GM12878 (cell line): ENCODE data around the gene BTBD9.

ENCODE experiments used
- ASH2L ChIP-seq: fragments of 300-600, 200-600 bp; sonication (generic); IDR thresholded peaks from 2 replicates; pipeline ENCODE4 v1.6.1; 2017; ENCODE audit warnings: low read depth, mild to moderate bottlenecking, borderline replicate concordance
- BCL11A ChIP-seq: IDR thresholded peaks from 2 replicates; pipeline ENCODE4 v1.6.1; 2011; ENCODE audit warnings: low read depth, low read length
- CHD4 ChIP-seq: fragments of 200-600 bp; sonication (generic); IDR thresholded peaks from 2 replicates; pipeline ENCODE4 v1.6.1; 2016; ENCODE audit warnings: mild to moderate bottlenecking
- EP300 ChIP-seq, 2 experiments: fragments of 150-350 bp in 1 of 2; IDR thresholded peaks; 2 replicates each; pipeline ENCODE4 v1.6.1; 2011 to 2012; ENCODE audit warnings: low read depth in 2 of 2, low read length in 2 of 2, borderline replicate concordance in 1 of 2, improper control_type of control experiment in 1 of 2, inconsistent platforms in 1 of 2; ENCODE audit not compliant: control insufficient read depth in 1 of 2
- EZH2 ChIP-seq: IDR thresholded peaks from 2 replicates; pipeline ENCODE4 v1.6.1; 2012; ENCODE audit warnings: low read depth, mild to moderate bottlenecking, control low read depth, inconsistent platforms, low read length, borderline replicate concordance; ENCODE audit not compliant: control insufficient read depth
- MTA2 ChIP-seq: fragments of 450-650 bp; IDR thresholded peaks from 2 replicates; pipeline ENCODE4 v1.6.1; 2016; ENCODE audit warnings: low read depth, mild to moderate bottlenecking, moderate library complexity
- MYC ChIP-seq: IDR thresholded peaks from 2 replicates; pipeline ENCODE4 v1.6.1; 2011; ENCODE audit warnings: mild to moderate bottlenecking, low read length, moderate library complexity, inconsistent platforms; ENCODE audit not compliant: insufficient read depth, insufficient replicate concordance, insufficient read length, severe bottlenecking
- NFYB ChIP-seq: IDR thresholded peaks from 2 replicates; pipeline ENCODE4 v1.6.1; 2011; ENCODE audit warnings: low read depth, mild to moderate bottlenecking, low read length, improper control_type of control experiment, moderate library complexity; ENCODE audit not compliant: insufficient read depth
- NR2C2 ChIP-seq: IDR thresholded peaks from 2 replicates; pipeline ENCODE4 v1.6.1; 2011; ENCODE audit warnings: borderline replicate concordance, low read depth; ENCODE audit not compliant: control insufficient read depth, insufficient read length
- SIX5 ChIP-seq: IDR thresholded peaks from 2 replicates; pipeline ENCODE4 v1.6.1; 2011; ENCODE audit warnings: mild to moderate bottlenecking, low read depth, low read length, moderate library complexity; ENCODE audit not compliant: severe bottlenecking
- STAT1 ChIP-seq: fragments of 450-650 bp; conservative IDR thresholded peaks from 2 replicates; pipeline ENCODE4 v1.6.1; 2014; ENCODE audit warnings: antibody characterized with exemption, mild to moderate bottlenecking
- TF ChIP-seq, protein P1 (sequence below): fragments of 450-650 bp; IDR thresholded peaks from 2 replicates; pipeline ENCODE4 v1.6.1; 2017; ENCODE audit warnings: mild to moderate bottlenecking, moderate library complexity
- TF ChIP-seq, protein P2 (sequence below), 3 experiments: IDR thresholded peaks in 2 of 3; conservative IDR thresholded peaks in 1 of 3; 2 replicates each; pipeline ENCODE4 v1.5.1; 2011; ENCODE audit warnings: low read depth in 3 of 3, low read length in 3 of 3, mild to moderate bottlenecking in 3 of 3, control low read depth in 2 of 3, moderate library complexity in 2 of 3, inconsistent platforms in 1 of 3, mixed read lengths in 1 of 3; ENCODE audit not compliant: control insufficient read depth in 2 of 3, insufficient read depth in 1 of 3; ENCODE audit errors: extremely low read depth in 1 of 3

DNA sequence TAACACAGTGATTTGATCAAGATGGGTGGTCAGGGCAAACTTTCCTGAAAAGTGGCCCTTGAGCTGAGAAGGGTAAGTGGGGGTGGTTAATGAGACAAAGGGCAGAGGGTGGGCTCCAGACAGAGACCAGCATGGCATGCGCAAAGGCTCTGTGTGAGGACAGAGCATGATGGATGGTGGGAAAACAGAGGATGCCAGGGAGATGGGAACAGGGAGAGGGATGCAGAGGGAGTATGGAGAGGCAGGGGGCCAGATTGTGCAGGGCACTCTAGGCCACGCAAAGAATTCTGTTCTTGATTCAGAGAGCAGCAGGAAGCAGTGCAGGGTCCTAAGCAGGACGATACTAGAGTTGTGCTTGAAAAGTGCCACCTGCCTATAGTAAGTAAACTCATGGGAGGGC, 394.4 kb downstream of the BTBD9 start:
- TF ChIP-seq MTA2 = no peak
- no peak for TF ChIP-seq BCL11A
- TF ChIP-seq, protein P1, sequence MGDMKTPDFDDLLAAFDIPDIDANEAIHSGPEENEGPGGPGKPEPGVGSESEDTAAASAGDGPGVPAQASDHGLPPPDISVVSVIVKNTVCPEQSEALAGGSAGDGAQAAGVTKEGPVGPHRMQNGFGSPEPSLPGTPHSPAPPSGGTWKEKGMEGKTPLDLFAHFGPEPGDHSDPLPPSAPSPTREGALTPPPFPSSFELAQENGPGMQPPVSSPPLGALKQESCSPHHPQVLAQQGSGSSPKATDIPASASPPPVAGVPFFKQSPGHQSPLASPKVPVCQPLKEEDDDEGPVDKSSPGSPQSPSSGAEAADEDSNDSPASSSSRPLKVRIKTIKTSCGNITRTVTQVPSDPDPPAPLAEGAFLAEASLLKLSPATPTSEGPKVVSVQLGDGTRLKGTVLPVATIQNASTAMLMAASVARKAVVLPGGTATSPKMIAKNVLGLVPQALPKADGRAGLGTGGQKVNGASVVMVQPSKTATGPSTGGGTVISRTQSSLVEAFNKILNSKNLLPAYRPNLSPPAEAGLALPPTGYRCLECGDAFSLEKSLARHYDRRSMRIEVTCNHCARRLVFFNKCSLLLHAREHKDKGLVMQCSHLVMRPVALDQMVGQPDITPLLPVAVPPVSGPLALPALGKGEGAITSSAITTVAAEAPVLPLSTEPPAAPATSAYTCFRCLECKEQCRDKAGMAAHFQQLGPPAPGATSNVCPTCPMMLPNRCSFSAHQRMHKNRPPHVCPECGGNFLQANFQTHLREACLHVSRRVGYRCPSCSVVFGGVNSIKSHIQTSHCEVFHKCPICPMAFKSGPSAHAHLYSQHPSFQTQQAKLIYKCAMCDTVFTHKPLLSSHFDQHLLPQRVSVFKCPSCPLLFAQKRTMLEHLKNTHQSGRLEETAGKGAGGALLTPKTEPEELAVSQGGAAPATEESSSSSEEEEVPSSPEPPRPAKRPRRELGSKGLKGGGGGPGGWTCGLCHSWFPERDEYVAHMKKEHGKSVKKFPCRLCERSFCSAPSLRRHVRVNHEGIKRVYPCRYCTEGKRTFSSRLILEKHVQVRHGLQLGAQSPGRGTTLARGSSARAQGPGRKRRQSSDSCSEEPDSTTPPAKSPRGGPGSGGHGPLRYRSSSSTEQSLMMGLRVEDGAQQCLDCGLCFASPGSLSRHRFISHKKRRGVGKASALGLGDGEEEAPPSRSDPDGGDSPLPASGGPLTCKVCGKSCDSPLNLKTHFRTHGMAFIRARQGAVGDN = no peak
- TF ChIP-seq STAT1 = no peak
- no peak for TF ChIP-seq SIX5
- TF ChIP-seq, protein P2, sequence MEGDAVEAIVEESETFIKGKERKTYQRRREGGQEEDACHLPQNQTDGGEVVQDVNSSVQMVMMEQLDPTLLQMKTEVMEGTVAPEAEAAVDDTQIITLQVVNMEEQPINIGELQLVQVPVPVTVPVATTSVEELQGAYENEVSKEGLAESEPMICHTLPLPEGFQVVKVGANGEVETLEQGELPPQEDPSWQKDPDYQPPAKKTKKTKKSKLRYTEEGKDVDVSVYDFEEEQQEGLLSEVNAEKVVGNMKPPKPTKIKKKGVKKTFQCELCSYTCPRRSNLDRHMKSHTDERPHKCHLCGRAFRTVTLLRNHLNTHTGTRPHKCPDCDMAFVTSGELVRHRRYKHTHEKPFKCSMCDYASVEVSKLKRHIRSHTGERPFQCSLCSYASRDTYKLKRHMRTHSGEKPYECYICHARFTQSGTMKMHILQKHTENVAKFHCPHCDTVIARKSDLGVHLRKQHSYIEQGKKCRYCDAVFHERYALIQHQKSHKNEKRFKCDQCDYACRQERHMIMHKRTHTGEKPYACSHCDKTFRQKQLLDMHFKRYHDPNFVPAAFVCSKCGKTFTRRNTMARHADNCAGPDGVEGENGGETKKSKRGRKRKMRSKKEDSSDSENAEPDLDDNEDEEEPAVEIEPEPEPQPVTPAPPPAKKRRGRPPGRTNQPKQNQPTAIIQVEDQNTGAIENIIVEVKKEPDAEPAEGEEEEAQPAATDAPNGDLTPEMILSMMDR (IDR thresholded peaks at IDR 0.05 in 2 of 3, conservative IDR thresholded peaks at IDR 0.05 in 1 of 3; ENCODE audit: control insufficient read depth in 2 of 3, extremely low read depth in 1 of 3, insufficient read depth in 1 of 3, low read depth in 3 of 3, low read length in 3 of 3) = no peak
- no peak for TF ChIP-seq NR2C2
- no peak for TF ChIP-seq CHD4
- no peak for TF ChIP-seq ASH2L
- TF ChIP-seq EP300 (IDR thresholded peaks at IDR 0.05; ENCODE audit: borderline replicate concordance in 1 of 2, control insufficient read depth in 1 of 2, low read depth in 2 of 2, low read length in 2 of 2) = no peak
- no peak for TF ChIP-seq EZH2
- TF ChIP-seq NFYB = no peak
- no peak for TF ChIP-seq MYC
